GM19240 (cell line): ENCODE data around the gene KRT5.

Source experiments
- DNase-seq: peaks from one replicate; pipeline ENCODE4 v3.0.0; 2011; ENCODE audit warnings: low spot score; ENCODE audit not compliant: insufficient read length

Gene KRT5

GRCh38 chr12:52537101-52537500 is 16.9 kb upstream of the KRT5 start:
- no peak for DNase-seq

GRCh38 chr12:52535574-52535973 is 15.4 kb upstream of the KRT5 start:
- DNase-seq: no peak

- DNase-seq: no peak
These were observed 14.3 kb upstream of the KRT5 start for GRCh38 chr12:52534482-52534881.

GRCh38 chr12:52533686-52534470 is 13.7 kb upstream of the KRT5 start:
- no peak for DNase-seq

- no peak for DNase-seq
These were observed 12.4 kb upstream of the KRT5 start for GRCh38 chr12:52532636-52533035.

GRCh38 chr12:52531566-52532300 is 11.5 kb upstream of the KRT5 start:
- DNase-seq: no peak

GRCh38 chr12:52530905-52531304 is 10.7 kb upstream of the KRT5 start:
- no peak for DNase-seq

- DNase-seq: no peak
These were observed 10.2 kb upstream of the KRT5 start for GRCh38 chr12:52530366-52530765.

GRCh38 chr12:52529846-52530245 is 9.7 kb upstream of the KRT5 start:
- DNase-seq: no peak

GRCh38 chr12:52529417-52529816 is 9.2 kb upstream of the KRT5 start:
- DNase-seq: no peak

GRCh38 chr12:52528641-52529143 is 8.5 kb upstream of the KRT5 start:
- no peak for DNase-seq

- no peak for DNase-seq
These were observed 7.1 kb upstream of the KRT5 start for GRCh38 chr12:52527121-52527800.

GRCh38 chr12:52526511-52526951 is 6.3 kb upstream of the KRT5 start:
- no peak for DNase-seq

GRCh38 chr12:52525661-52526499 is 5.7 kb upstream of the KRT5 start:
- no peak for DNase-seq

- DNase-seq: no peak
These were observed 4.9 kb upstream of the KRT5 start for GRCh38 chr12:52524898-52525591.

- DNase-seq: no peak
These were observed 4.2 kb upstream of the KRT5 start for GRCh38 chr12:52524241-52524897.

- no peak for DNase-seq
These were observed 3.6 kb upstream of the KRT5 start for GRCh38 chr12:52523824-52524223.

- DNase-seq: no peak
These were observed 2.3 kb upstream of the KRT5 start for GRCh38 chr12:52522346-52523011.

- DNase-seq: no peak
These were observed 1.5 kb upstream of the KRT5 start for GRCh38 chr12:52521568-52522266.
